Adrenal gland (tissue), 5 donors: ENCODE data around the gene EDEM1.

Experiments
- POLR2A ChIP-seq, 2 donors: fragments of 450-650 bp; IDR thresholded peaks; one replicate each; pipeline ENCODE4 v1.6.1; 2017; ENCODE audit warnings: antibody characterized with exemption in 2 of 2, mild to moderate bottlenecking in 2 of 2, moderate library complexity in 1 of 2
- TF ChIP-seq, protein P1 (sequence below), 6 experiments: fragments of 450-650 bp in 4 of 6; fragments of 200-600 bp in 2 of 6; sonication (generic) in 1 of 6; IDR thresholded peaks; 1 replicate in 5 of 6; 2 replicates in 1 of 6; pipeline versions ENCODE4 v1.5.1 to v1.8.0; 2016 to 2021; ENCODE audit warnings: antibody characterized with exemption in 6 of 6, mild to moderate bottlenecking in 2 of 6, moderate library complexity in 1 of 6
- donor health status: DM: no; HTN: no; CAD: no.

DNA sequence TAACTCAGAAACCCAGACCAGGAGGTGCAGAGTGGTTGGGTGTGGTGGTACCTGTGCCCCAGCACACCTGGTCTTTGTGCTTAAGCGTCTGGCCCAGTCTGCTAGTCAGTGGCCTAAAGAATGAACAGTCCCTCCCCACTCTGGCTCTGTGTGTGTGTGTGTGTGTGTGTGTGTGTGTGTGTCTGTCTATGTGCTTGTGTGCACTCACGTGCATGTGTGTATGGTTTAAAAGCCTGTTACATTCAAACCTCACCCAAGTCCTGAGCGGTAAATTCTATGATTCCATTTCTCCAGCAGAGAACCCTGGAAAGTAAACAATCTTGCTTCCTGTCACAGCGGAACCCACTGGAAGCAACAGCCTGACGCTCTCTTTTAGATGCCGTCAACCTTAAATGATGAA, 34.2 kb downstream of the EDEM1 start:
- TF ChIP-seq, protein P1, sequence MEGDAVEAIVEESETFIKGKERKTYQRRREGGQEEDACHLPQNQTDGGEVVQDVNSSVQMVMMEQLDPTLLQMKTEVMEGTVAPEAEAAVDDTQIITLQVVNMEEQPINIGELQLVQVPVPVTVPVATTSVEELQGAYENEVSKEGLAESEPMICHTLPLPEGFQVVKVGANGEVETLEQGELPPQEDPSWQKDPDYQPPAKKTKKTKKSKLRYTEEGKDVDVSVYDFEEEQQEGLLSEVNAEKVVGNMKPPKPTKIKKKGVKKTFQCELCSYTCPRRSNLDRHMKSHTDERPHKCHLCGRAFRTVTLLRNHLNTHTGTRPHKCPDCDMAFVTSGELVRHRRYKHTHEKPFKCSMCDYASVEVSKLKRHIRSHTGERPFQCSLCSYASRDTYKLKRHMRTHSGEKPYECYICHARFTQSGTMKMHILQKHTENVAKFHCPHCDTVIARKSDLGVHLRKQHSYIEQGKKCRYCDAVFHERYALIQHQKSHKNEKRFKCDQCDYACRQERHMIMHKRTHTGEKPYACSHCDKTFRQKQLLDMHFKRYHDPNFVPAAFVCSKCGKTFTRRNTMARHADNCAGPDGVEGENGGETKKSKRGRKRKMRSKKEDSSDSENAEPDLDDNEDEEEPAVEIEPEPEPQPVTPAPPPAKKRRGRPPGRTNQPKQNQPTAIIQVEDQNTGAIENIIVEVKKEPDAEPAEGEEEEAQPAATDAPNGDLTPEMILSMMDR (IDR thresholded peaks at IDR 0.05): no peak
- no peak for TF ChIP-seq POLR2A (IDR thresholded peaks at IDR 0.05)
